HG03139 (cell line): ENCODE results near the gene DOK3.
"Not testable (repeated sequence)": the region's sequence is repeated elsewhere in the genome, so short reads cannot be mapped to it uniquely, and the experiment has no call there.

Experiments
- ATAC-seq: cut with Tn5 transposase; IDR thresholded peaks from one replicate; pipeline ENCODE4 v1.9.1; 2021; ENCODE audit not compliant: unreplicated experiment

DOK3 gene

DNA sequence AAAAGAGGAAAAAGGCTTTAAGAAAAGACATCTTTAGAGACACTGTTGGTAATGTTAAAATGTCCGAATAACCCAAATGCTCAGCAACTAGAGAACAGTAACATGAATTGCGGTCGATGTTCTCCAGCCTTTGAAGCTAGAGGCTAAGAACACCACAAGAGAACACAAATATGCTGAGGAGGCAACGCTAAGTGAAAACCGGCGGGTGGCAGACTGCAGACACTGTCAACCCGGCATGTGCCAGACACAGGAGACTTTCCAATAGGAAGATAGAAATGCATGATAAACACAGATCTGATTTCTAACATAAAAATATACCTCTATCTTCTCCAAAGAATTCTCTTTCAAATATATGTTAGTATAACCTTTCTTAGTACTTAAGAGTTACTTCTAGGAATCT lies 25.5 kb upstream of the DOK3 start:
- no peak for ATAC-seq

DNA sequence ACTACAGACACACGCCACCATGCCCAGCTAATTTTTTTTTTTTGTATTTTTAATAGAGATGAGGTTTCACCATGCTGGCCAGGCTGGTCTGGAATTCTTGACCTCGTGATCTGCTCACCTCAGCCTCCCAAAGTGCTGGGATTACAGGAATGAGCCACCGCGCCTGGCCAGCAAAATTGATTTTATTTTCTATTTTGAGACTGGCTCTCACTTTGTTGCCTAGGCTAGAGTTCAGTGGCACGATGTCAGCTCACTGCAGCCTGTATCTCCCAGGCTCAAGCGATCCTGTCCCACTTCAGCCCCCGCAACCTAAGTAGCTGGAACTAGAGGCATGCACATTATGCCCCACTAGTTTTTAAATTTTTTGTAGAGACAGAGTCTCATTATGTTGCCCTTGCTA lies 24.8 kb upstream of the DOK3 start:
- ATAC-seq, result not testable (repeated sequence)

GRCh38 chr5:177531209-177531940 lies 21.7 kb upstream of the DOK3 start:
- no peak for ATAC-seq

DNA sequence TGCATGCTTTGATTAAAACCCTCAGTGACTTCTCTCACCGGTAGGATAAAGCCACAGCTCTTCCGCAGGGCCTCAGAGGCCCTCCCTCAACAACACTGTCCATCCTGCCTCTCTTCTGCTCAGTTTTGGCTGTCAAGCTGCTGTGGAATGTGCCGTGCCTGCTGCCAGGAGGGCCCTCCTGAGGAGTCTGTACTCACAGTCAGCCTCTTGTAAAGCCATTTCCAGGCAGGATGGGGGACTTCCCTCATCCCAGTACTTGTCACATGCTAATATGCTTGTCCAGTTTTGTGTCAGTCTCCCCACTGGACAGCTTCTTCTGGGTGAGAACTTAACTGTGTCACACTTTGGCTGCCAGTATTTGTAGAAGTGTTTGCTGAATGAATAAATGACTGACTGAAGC lies 21.0 kb upstream of the DOK3 start:
- no peak for ATAC-seq

DNA sequence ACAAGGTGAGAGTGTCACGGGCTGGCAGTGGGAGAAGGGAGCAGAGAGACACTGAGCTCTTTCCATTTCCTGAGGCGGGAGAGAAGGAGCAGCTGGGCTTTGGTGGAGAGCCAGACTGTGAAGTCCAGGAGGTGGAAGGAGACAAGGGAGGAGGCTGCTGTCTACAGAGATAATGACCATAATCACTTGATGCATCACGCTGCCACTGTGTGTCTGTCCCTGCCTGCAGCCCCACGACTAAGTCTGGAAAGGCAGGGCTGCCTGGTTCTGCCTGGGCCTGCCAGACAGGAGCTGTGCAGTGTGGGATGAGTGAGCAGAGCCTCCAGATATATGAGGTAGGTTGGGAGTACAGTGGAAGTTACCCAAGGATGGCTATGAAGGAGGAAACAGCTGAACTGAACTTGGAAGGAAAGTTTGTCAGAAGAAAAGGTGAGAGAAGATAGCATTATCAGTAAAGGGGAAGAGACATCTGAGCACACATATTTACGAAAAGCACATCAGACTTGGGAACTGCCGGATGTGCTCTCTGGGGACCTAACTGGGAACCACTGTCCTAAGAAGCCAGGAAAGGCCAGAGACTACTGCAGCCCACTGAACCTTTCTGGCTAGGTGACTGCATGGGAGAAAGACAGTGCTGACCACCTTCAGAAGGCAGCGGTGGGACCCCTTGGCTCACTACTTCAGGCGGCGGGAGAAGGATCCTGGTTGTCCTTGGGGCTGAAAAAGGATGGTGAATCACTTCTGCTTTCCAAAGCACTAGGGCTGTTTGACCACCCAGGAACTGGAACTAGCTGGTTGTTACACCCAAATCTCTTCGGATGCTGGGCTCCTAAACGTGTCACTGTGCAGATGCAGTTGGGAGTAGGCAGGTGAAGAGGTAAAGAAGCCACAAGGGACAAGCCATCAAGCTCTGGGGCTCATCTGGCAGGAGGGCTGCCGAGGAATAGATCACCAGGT lies 19.9 kb upstream of the DOK3 start:
- no peak for ATAC-seq

- ATAC-seq, result no peak
Observed at GRCh38 chr5:177528631-177529030, 19.0 kb upstream of the DOK3 start.

DNA sequence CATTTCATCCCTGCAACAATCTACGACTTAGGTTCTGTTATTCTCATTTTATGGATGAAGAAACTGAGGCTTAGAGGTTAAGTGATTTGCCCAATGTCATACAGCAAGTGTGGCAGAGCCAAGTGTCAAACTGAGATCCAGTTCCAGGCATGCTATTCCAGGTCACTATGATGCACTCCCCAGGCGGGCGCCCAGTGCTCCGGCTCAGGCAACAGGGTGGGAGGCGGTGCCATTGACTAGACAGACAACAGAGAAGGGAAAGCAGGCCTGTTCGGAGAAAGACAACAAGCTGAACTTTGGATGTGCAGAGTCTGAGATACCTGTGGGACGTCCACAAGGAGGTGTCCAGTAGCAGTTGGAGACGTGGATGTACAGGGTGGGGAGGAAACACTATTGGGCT lies 18.0 kb upstream of the DOK3 start:
- ATAC-seq, result no peak

DNA sequence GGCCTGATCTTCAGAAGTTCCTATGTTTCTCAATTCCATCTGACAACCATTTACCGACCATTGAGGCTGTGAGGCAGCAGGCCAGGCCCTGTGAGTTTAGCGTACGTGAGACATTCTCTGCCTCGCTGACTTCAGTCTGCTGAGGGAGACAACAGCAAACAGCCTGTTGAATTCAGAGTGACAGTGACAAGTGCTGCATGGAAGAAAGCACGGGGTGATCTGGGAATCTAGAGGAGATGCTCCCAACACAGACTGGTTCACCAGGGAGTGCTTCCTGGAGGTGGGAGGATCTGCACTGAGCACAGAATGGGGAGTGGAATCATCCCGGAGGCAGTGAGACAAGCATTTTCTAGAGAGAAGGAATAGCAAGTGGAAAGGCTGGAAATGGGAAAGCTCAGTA lies 17.2 kb upstream of the DOK3 start:
- no peak for ATAC-seq

- ATAC-seq, result no peak
Observed at GRCh38 chr5:177526191-177526590, 16.6 kb upstream of the DOK3 start.

GRCh38 chr5:177524941-177525655 lies 15.5 kb upstream of the DOK3 start:
- ATAC-seq, result no peak

DNA sequence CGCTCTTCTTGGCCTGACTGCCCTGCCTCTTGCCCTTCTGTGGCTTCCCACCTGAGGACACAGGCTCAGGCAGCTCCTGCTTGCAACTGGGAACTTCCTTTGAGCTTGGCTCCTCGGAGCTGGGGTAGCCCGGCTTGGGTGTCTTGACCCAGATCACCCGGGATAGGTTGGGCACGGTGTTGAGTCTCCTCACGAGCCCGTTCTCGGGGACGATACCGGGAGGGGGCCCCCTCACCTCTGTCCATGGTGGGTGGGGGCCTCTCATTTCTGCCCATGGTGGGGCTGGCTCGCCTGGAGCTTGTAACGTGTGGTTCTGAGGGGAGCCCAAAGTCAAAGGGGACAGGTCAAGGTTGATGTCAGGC lies 14.9 kb upstream of the DOK3 start:
- no peak for ATAC-seq

GRCh38 chr5:177523711-177524538 lies 14.3 kb upstream of the DOK3 start:
- ATAC-seq, result no peak

DNA sequence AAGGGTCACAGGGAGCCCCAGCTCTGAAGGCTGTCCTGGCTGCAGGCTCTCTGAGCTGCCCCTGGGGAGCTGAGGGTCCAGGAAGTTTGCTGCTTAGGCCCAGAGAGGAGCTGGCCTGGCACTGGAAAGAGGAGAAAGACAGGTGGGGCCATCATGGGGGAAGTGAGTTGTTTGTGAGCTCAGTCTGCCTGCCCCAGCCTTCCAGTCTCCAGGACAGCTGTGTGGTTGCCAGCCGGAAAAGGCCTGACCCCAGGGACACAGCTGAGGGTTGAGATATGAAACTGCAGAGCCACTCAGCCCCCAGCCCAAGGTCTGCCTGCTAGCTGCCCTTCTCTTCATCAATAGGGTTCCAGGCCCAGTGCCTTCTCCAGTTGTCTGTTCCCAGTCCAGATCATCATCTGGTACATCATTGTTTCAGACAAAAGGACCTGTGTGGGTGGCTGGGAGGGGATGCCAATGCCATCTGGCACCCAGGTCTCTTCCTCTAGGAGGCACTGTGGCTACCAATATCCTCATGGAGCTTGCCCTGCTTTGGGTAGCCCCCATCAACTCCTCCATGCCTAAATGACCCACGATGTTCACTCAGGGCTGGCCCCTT lies 11.4 kb upstream of the DOK3 start:
- no peak for ATAC-seq

GRCh38 chr5:177520271-177520670 lies 10.6 kb upstream of the DOK3 start:
- ATAC-seq, result no peak

- ATAC-seq, result no peak
Observed at GRCh38 chr5:177519463-177520235, 10.0 kb upstream of the DOK3 start.

DNA sequence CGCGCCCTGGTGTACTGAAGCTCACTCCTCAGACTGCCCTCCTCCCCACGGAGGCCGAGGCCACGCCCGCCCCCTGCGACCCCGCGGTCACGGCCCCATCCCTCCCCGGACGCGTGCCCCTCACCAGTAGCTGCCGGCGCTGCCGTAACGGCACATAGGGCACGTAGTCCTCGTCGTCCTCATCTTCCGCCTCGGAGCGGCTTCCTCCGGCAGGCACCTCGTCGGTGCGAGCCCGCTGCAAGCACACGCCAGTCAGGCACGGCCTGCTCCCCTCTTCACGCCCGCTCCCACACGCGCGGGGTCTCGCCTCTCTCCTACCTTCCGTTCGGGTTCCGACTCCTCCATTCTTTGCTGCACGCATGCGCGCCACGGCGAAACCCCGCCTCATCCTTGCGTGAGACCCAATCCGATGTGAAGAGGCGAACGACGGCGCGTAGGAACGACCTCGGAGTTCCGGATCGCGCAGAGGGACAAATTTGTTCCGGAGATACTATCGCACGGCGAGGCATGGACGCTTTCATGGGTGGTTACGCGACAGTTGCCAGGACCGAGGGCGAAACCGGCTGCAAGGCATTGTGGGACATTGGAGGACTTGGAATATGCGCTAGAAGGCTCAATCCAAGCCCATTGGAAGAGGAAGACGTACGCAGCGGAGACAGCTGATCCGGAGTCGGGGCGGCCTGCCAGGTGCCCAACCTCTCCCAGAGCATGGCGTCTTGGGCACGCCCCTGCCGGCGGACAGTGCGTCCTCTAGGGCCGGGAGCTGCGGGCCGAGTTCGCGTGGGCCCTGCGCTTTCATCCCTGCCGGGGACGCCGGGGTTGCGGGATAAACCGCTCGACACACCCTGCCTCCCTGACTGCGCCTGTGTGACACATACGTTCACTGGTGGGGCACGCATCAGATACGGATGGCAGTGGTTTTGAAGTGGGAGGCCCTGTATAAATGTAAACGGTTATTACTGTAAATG lies 7.3 kb upstream of the DOK3 start, which contains the start of gene DDX41:
DDX41 (minus strand) TSS at position 361 of the 968 bp plus-strand sequence; CDS start at position 345, 16 bp downstream.
- peak; percentile 78 for ATAC-seq

GRCh38 chr5:177515580-177515979 lies 6.0 kb upstream of the DOK3 start:
- ATAC-seq, result no peak

- ATAC-seq, result no peak
Observed at GRCh38 chr5:177514541-177514940, 4.9 kb upstream of the DOK3 start.
